Suprapubic skin (tissue), 4 donors: ENCODE results near the gene CAMK2N1. TPM values are rescaled to one million over a fixed set of nuclear protein-coding genes. Genes with fewer than 3 reads are reported as not detected.
"Not testable (repeated sequence)": the region's sequence is repeated elsewhere in the genome, so short reads cannot be mapped to it uniquely, and the experiment has no call there.

Experiments used
- DNase-seq, 2 donors: peaks; one replicate each; pipeline ENCODE4 v3.0.0-alpha.2; 2019; ENCODE audit warnings: low spot score in 2 of 2
- H3K27ac ChIP-seq: fragments of 200-600 bp; sonication (generic); one replicate; pipeline ENCODE4 v1.5.1; 2019
- H3K27me3 ChIP-seq: fragments of 200-600 bp; sonication (generic); one replicate; pipeline ENCODE4 v1.5.1; 2019
- H3K36me3 ChIP-seq: fragments of 200-600 bp; sonication (generic); one replicate; pipeline ENCODE4 v1.5.1; 2019
- H3K4me1 ChIP-seq: fragments of 200-600 bp; sonication (generic); one replicate; pipeline ENCODE4 v1.5.1; 2019
- H3K4me3 ChIP-seq: fragments of 200-600 bp; sonication (generic); one replicate; pipeline ENCODE4 v1.5.1; 2019; ENCODE audit warnings: mild to moderate bottlenecking
- H3K9me3 ChIP-seq: fragments of 200-600 bp; sonication (generic); one replicate; pipeline ENCODE4 v1.5.1; 2019
- EP300 ChIP-seq: sonication (generic); formaldehyde crosslinking; IDR thresholded peaks from one replicate; pipeline ENCODE4 v1.6.1; 2017; ENCODE audit warnings: antibody characterized with exemption
- POLR2A ChIP-seq, 2 donors: fragments of 450-650 bp; IDR thresholded peaks; one replicate each; pipeline ENCODE4 v1.6.1; 2017; ENCODE audit warnings: antibody characterized with exemption in 2 of 2, mild to moderate bottlenecking in 2 of 2, moderate library complexity in 2 of 2
- POLR2AphosphoS5 ChIP-seq, 3 donors: sonication (generic); formaldehyde crosslinking; IDR thresholded peaks; one replicate each; pipeline ENCODE4 v1.6.1; 2017; ENCODE audit warnings: antibody characterized with exemption in 3 of 3
- WGBS: methylation state at CpG from one replicate; pipeline ENCODE4 v1.1.5; 2018; 5-methylcytosine and 5-hydroxymethylcytosine counted together
- total RNA-seq, 4 donors: library from RNA; depleted of rRNA; stranded (reverse); fragments of >200 nt; gene quantifications; one replicate each; pipeline ENCODE4 v1.1.0, GENCODE V29; 2016
- TF ChIP-seq, protein P1 (sequence below), 2 donors: fragments of 200-600 bp in 1 of 2; fragments of 450-650 bp in 1 of 2; sonication (generic) in 1 of 2; IDR thresholded peaks; one replicate each; pipeline ENCODE4 v1.5.1; 2016 to 2019; ENCODE audit warnings: antibody characterized with exemption in 2 of 2, mild to moderate bottlenecking in 1 of 2, moderate library complexity in 1 of 2

CAMK2N1 gene
- total RNA-seq, 4 donors from 2014 or later: 7.0 to 18.1 (median 9.5) TPM

DNA sequence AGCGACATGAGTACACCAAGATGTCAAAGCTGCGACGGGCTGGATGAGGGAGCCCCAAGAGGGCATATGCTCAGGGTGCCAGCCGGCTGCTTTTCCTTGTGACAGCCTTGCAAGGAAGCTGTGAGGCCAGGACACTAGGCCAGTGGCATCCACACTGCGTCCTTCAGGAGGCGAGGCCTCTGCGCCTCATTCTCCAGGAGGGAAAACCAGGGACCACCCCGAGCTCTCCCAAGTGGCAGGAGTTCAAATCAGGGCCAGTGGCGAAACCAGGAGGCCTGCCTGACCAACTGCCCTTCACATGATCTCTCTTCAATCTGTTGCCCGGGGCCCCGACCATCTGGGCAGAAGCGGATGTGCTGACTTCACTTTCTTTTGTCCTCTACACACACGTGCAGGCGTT, 13.7 kb upstream of the CAMK2N1 start:
- 90% methylated on average over 14 of the region's 14 CpGs for WGBS
- peaks cover 45% of the 10 kb centered on the region for H3K36me3 ChIP-seq

DNA sequence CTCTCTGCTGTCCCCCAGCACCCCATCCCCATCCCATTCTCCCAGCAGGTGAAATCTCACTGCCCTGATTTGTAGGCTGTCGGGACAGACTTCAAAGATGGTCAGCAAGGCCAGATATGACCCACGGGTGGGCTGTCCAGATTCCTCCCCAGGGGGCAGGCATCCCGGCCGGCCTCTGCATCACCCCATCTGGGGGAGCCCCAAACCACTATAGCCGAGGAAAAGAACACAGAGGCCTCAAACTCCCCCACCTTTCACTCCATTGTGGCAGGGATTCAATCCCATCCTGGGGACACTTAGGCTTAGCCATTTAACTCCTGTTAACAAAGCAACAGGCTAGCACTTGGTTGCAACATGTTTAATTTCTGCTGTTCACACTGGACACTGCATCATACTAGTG, 13.1 kb upstream of the CAMK2N1 start:
- WGBS: 77% methylated on average over 3 of the region's 5 CpGs
- Histone ChIP-seq H3K4me3 (no peak overlapping the region), H3K36me3 (peaks cover 45% of the 10 kb centered on the region), H3K27ac (no peak overlapping the region), H3K9me3 (no peaks in the 10 kb centered on the region), H3K27me3 (no peaks in the 10 kb centered on the region), H3K4me1 (peaks cover 27% of the 10 kb centered on the region)
- no peak for DNase-seq
- TF ChIP-seq EP300: no peak

More for the DNA sequence above, 13.7 kb upstream of the CAMK2N1 start:
- DNase-seq: no peak
- no peak overlapping the region for H3K4me3 ChIP-seq
- H3K27ac ChIP-seq: no peak overlapping the region
- TF ChIP-seq, protein P1, sequence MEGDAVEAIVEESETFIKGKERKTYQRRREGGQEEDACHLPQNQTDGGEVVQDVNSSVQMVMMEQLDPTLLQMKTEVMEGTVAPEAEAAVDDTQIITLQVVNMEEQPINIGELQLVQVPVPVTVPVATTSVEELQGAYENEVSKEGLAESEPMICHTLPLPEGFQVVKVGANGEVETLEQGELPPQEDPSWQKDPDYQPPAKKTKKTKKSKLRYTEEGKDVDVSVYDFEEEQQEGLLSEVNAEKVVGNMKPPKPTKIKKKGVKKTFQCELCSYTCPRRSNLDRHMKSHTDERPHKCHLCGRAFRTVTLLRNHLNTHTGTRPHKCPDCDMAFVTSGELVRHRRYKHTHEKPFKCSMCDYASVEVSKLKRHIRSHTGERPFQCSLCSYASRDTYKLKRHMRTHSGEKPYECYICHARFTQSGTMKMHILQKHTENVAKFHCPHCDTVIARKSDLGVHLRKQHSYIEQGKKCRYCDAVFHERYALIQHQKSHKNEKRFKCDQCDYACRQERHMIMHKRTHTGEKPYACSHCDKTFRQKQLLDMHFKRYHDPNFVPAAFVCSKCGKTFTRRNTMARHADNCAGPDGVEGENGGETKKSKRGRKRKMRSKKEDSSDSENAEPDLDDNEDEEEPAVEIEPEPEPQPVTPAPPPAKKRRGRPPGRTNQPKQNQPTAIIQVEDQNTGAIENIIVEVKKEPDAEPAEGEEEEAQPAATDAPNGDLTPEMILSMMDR (IDR thresholded peaks at IDR 0.05): no peak
- no peak for TF ChIP-seq POLR2A (IDR thresholded peaks at IDR 0.05)
- no peak for TF ChIP-seq POLR2AphosphoS5 (IDR thresholded peaks at IDR 0.05)
- TF ChIP-seq EP300: no peak
- peaks cover 27% of the 10 kb centered on the region for H3K4me1 ChIP-seq
- no peaks in the 10 kb centered on the region for H3K9me3 ChIP-seq
- H3K27me3 ChIP-seq: no peaks in the 10 kb centered on the region

DNA sequence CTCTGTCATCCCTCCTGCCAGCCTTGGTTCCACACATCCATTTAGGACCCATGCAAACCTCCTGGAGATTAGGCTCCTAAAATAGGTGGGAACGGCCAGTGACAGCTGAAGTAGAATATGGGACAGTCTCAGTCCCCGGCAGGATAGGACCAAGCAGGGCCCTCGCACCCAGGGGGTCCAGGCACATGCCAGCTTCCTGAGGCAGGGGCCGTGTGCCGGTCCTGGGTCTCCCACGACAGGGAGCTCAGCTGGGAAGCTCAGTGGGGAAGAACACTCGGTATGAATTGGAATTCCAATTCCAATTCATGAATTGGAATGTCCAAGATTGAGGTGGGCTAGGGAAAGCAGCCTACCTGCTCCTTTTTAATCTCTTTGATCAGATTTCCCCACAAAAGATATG, 12.1 kb upstream of the CAMK2N1 start:
- DNase-seq: no peak
- TF ChIP-seq EP300 (no peak), POLR2A (IDR thresholded peaks at IDR 0.05) (no peak), POLR2AphosphoS5 (IDR thresholded peaks at IDR 0.05) (no peak)
- H3K27me3 ChIP-seq: no peaks in the 10 kb centered on the region
- H3K4me1 ChIP-seq: peaks cover 32% of the 10 kb centered on the region
- H3K27ac ChIP-seq: no peak overlapping the region
- H3K36me3 ChIP-seq: peaks cover 45% of the 10 kb centered on the region
- no peak overlapping the region for H3K4me3 ChIP-seq
- 69% methylated on average over 6 of the region's 7 CpGs for WGBS
- H3K9me3 ChIP-seq: no peaks in the 10 kb centered on the region

DNA sequence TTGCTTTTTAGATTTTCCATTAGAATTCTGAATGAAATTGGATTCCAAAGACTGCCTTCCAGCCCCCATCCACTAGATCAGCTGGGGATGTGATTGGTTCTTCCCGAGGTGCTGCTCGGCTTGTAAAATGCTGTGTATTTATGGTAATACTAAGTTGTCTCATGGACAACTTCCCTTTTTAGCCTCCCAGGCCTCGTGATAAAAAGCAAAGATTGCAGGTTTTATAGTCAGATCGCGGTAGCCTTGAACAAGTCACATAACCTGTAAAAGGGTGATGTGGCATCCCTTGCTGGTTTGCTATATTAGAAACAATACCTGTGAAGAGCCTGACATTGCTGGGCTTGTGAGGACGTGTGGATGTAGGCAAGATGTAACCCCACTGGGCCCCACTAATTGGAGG, 11.5 kb upstream of the CAMK2N1 start:
- Histone ChIP-seq H3K4me3 (no peak overlapping the region), H3K27me3 (no peaks in the 10 kb centered on the region), H3K9me3 (no peaks in the 10 kb centered on the region), H3K36me3 (peaks cover 41% of the 10 kb centered on the region), H3K4me1 (peaks cover 32% of the 10 kb centered on the region), H3K27ac (no peak overlapping the region)
- TF ChIP-seq POLR2AphosphoS5 (IDR thresholded peaks at IDR 0.05) (no peak), EP300 (no peak), POLR2A (IDR thresholded peaks at IDR 0.05) (no peak)
- TF ChIP-seq, protein P1 (IDR thresholded peaks at IDR 0.05): no peak
- DNase-seq: no peak
- WGBS: 78% methylated on average over 6 of the region's 6 CpGs

DNA sequence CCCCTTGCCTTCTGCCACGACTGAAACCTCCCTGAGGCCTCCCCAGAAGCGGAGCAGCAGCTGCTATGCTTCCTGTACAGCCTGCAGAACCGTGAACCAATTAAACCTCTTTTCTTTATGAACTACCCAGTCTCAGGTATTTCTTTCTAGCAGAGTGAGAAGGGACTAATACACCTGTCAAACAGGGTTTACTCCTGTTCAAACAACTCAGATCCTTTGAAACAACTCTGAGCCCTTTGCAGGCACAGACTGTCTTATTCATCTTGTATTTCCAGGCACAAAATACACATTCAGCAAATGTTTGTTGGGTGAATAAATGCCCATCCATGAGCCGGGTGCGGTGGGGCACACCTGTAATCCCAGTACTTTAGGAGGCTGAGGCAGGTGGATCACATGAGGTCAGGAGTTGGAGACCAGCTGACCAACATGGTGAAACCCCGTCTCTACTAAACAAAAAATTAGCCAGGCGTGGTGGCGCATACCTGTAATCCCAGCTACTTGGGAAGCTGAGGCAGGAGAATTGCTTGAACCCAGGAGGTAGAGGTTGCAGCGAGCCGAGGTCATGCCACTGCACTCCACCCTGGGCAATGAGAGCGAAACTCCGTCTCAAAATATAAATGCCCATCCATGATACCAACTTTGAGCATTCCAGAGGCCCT, 10.8 kb upstream of the CAMK2N1 start:
- H3K27ac ChIP-seq, DNase-seq, H3K9me3 ChIP-seq, H3K4me3 ChIP-seq, H3K27me3 ChIP-seq: not testable (repeated sequence)
- peaks cover 34% of the 10 kb centered on the region for H3K36me3 ChIP-seq
- WGBS: 84% methylated on average over 8 of the region's 12 CpGs
- peaks cover 32% of the 10 kb centered on the region for H3K4me1 ChIP-seq

DNA sequence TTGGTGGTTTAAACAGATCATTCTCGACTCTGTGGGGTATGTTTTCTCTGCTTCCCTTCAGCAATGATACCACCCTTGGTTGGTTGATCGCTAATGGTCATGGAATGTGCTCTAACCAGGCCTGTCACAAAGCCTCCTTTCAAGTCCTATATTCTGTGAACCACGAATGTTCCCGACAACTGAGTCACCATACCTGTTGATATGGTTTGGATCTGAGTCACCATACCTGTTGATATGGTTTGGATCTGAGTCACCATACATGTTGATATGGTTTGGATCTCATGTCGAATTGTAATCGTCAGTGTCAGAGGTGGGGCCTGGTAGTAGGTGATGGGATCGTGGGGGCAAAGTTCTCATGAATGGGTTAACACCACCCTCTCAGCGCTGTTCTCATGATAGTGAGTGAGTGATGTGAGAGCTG, 10.2 kb upstream of the CAMK2N1 start:
- WGBS: 53% methylated on average over 8 of the region's 8 CpGs
- no peaks in the 10 kb centered on the region for H3K9me3 ChIP-seq
- no peak for DNase-seq
- no peak overlapping the region for H3K27ac ChIP-seq
- peaks cover 28% of the 10 kb centered on the region for H3K36me3 ChIP-seq
- TF ChIP-seq POLR2A (IDR thresholded peaks at IDR 0.05): no peak
- no peak for TF ChIP-seq EP300
- TF ChIP-seq POLR2AphosphoS5 (IDR thresholded peaks at IDR 0.05): no peak
- TF ChIP-seq, protein P1 (IDR thresholded peaks at IDR 0.05): no peak
- no peak overlapping the region for H3K4me3 ChIP-seq
- peaks cover 32% of the 10 kb centered on the region for H3K4me1 ChIP-seq
- no peaks in the 10 kb centered on the region for H3K27me3 ChIP-seq

DNA sequence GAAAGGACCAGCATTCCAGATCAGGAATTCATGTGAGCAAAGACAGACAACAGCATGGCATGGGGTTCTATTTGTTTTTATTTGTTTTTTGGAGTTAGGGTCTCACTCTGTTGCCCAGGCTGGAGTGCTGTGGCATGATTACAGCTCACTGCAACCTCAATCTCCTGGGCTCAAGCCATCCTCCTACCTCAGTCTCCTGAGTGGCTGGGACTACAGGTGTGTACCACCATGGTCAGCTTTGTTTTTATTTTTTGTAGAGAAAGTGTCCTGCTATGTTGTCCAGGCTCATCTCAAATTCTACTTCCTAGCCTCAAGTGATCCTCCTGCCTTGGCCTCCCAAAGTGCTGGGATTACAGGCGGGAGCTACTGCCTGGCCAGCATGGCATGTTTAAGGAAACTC, 9.7 kb upstream of the CAMK2N1 start:
- Histone ChIP-seq H3K27ac (no peak overlapping the region), H3K9me3 (no peaks in the 10 kb centered on the region), H3K36me3 (peaks cover 22% of the 10 kb centered on the region), H3K4me3 (no peak overlapping the region), H3K27me3 (no peaks in the 10 kb centered on the region), H3K4me1 (peaks cover 32% of the 10 kb centered on the region)
- no peak for DNase-seq
- 86% methylated on average over 1 of the region's 1 CpG for WGBS
- TF ChIP-seq EP300 (no peak), POLR2AphosphoS5 (IDR thresholded peaks at IDR 0.05) (no peak), POLR2A (IDR thresholded peaks at IDR 0.05) (no peak)
- TF ChIP-seq, protein P1 (IDR thresholded peaks at IDR 0.05): no peak
